ENCODE measurements around the gene ZNF44.

The ZNF44 gene

GRCh38 chr19:12261554-12261953 is 33.1 kb downstream of the ZNF44 start:
- Histone ChIP-seq H2BK120ac (ENCODE audit: insufficient read depth, low read length, poor library complexity) (no peak overlapping the region), H2AFZ (ENCODE audit: insufficient read depth, low read length, poor library complexity) (no peak overlapping the region), H3K4me1 (ENCODE audit: control insufficient read depth in 1 of 2, insufficient read depth in 2 of 2, low read length in 2 of 2) (no peaks in the 10 kb centered on the region), H3K36me3 (ENCODE audit: control insufficient read depth in 1 of 2, insufficient read depth in 2 of 2, low read length in 2 of 2) (no peaks in the 10 kb centered on the region), H3K14ac (ENCODE audit: low read length) (no peak overlapping the region), H3K79me1 (ENCODE audit: low read length) (no peaks in the 10 kb centered on the region), H4K91ac (ENCODE audit: low read depth, low read length) (no peak overlapping the region), H3K4ac (ENCODE audit: low read depth, low read length) (no peak overlapping the region), H3K9ac (ENCODE audit: low read length) (no peak overlapping the region), H3K27me3 (ENCODE audit: insufficient read depth, low read length) (no peaks in the 10 kb centered on the region), H3K79me2 (ENCODE audit: control insufficient read depth, insufficient read depth, low read length, poor library complexity) (no peaks in the 10 kb centered on the region), H3K18ac (ENCODE audit: low read length) (no peak overlapping the region), H3K27ac (ENCODE audit: low read depth, low read length) (no peak overlapping the region), H2AK5ac (ENCODE audit: low read length) (no peak overlapping the region), H3K23ac (ENCODE audit: low read length) (no peak overlapping the region), H3K9me3 (ENCODE audit: insufficient read depth, low read depth, low read length) (peaks cover 31% of the 10 kb centered on the region), H4K8ac (ENCODE audit: low read depth, low read length) (no peak overlapping the region), H2BK5ac (ENCODE audit: low read depth, low read length, poor library complexity) (no peak overlapping the region), H3K4me3 (ENCODE audit: low read depth, low read length) (no peak overlapping the region), H2BK12ac (ENCODE audit: low read length) (no peak overlapping the region), H3K4me2 (ENCODE audit: low read length) (no peak overlapping the region), H4K12ac (ENCODE audit: low read depth, low read length) (no peak overlapping the region)
- WGBS (ENCODE audit: extremely low coverage, insufficient coverage, insufficient read length) = no CpG with 5 or more reads among the region's 1 CpG
- DNase-seq = no peak

GRCh38 chr19:12260861-12261260 is 33.8 kb downstream of the ZNF44 start:
- H3K14ac ChIP-seq (ENCODE audit: low read length) = no peak overlapping the region
- H3K9ac ChIP-seq (ENCODE audit: low read length) = no peak overlapping the region
- H3K4me2 ChIP-seq (ENCODE audit: low read length) = no peak overlapping the region
- no peak overlapping the region for H3K4me3 ChIP-seq (ENCODE audit: low read depth, low read length)
- H2BK12ac ChIP-seq (ENCODE audit: low read length) = no peak overlapping the region
- H3K23ac ChIP-seq (ENCODE audit: low read length) = no peak overlapping the region
- H3K9me3 ChIP-seq (ENCODE audit: insufficient read depth, low read depth, low read length) = peaks cover 25% of the 10 kb centered on the region
- no peak overlapping the region for H2AK5ac ChIP-seq (ENCODE audit: low read length)
- H4K8ac ChIP-seq (ENCODE audit: low read depth, low read length) = no peak overlapping the region
- no peak overlapping the region for H2BK120ac ChIP-seq (ENCODE audit: insufficient read depth, low read length, poor library complexity)
- no peak overlapping the region for H3K18ac ChIP-seq (ENCODE audit: low read length)
- H2BK5ac ChIP-seq (ENCODE audit: low read depth, low read length, poor library complexity) = no peak overlapping the region
- no peaks in the 10 kb centered on the region for H3K27me3 ChIP-seq (ENCODE audit: insufficient read depth, low read length)
- H3K36me3 ChIP-seq (ENCODE audit: control insufficient read depth in 1 of 2, insufficient read depth in 2 of 2, low read length in 2 of 2) = no peaks in the 10 kb centered on the region
- no peak overlapping the region for H4K91ac ChIP-seq (ENCODE audit: low read depth, low read length)
- no peaks in the 10 kb centered on the region for H3K79me1 ChIP-seq (ENCODE audit: low read length)
- H3K4me1 ChIP-seq (ENCODE audit: control insufficient read depth in 1 of 2, insufficient read depth in 2 of 2, low read length in 2 of 2) = no peaks in the 10 kb centered on the region
- H3K4ac ChIP-seq (ENCODE audit: low read depth, low read length) = no peak overlapping the region
- no CpG with 5 or more reads among the region's 3 CpGs for WGBS (ENCODE audit: extremely low coverage, insufficient coverage, insufficient read length)
- no peaks in the 10 kb centered on the region for H3K79me2 ChIP-seq (ENCODE audit: control insufficient read depth, insufficient read depth, low read length, poor library complexity)
- H2AFZ ChIP-seq (ENCODE audit: insufficient read depth, low read length, poor library complexity) = no peak overlapping the region
- H3K27ac ChIP-seq (ENCODE audit: low read depth, low read length) = no peak overlapping the region
- no peak for DNase-seq
- H4K12ac ChIP-seq (ENCODE audit: low read depth, low read length) = no peak overlapping the region

GRCh38 chr19:12260236-12260635 is 34.4 kb downstream of the ZNF44 start:
- no peaks in the 10 kb centered on the region for H3K4me1 ChIP-seq (ENCODE audit: control insufficient read depth in 1 of 2, insufficient read depth in 2 of 2, low read length in 2 of 2)

GRCh38 chr19:12255372-12255771 is 39.3 kb downstream of the ZNF44 start:
- H3K18ac ChIP-seq (ENCODE audit: low read length) = no peak overlapping the region
- no peak overlapping the region for H3K4ac ChIP-seq (ENCODE audit: low read depth, low read length)
- H3K36me3 ChIP-seq (ENCODE audit: control insufficient read depth in 1 of 2, insufficient read depth in 2 of 2, low read length in 2 of 2) = no peaks in the 10 kb centered on the region
- H3K9ac ChIP-seq (ENCODE audit: low read length) = no peak overlapping the region
- peaks cover 21% of the 10 kb centered on the region for H3K9me3 ChIP-seq (ENCODE audit: insufficient read depth, low read depth, low read length)
- no peak overlapping the region for H2AK5ac ChIP-seq (ENCODE audit: low read length)
- no peak overlapping the region for H2AFZ ChIP-seq (ENCODE audit: insufficient read depth, low read length, poor library complexity)
- no peaks in the 10 kb centered on the region for H3K79me2 ChIP-seq (ENCODE audit: control insufficient read depth, insufficient read depth, low read length, poor library complexity)
- H4K8ac ChIP-seq (ENCODE audit: low read depth, low read length) = no peak overlapping the region
- no peak overlapping the region for H3K23ac ChIP-seq (ENCODE audit: low read length)
- DNase-seq = no peak
- no peak overlapping the region for H2BK12ac ChIP-seq (ENCODE audit: low read length)
- H2BK5ac ChIP-seq (ENCODE audit: low read depth, low read length, poor library complexity) = no peak overlapping the region
- no peaks in the 10 kb centered on the region for H3K27me3 ChIP-seq (ENCODE audit: insufficient read depth, low read length)
- H4K91ac ChIP-seq (ENCODE audit: low read depth, low read length) = no peak overlapping the region
- H2BK120ac ChIP-seq (ENCODE audit: insufficient read depth, low read length, poor library complexity) = no peak overlapping the region
- no peaks in the 10 kb centered on the region for H3K79me1 ChIP-seq (ENCODE audit: low read length)
- H3K4me1 ChIP-seq (ENCODE audit: control insufficient read depth in 1 of 2, insufficient read depth in 2 of 2, low read length in 2 of 2) = no peaks in the 10 kb centered on the region
- H3K4me2 ChIP-seq (ENCODE audit: low read length) = no peak overlapping the region
- H3K14ac ChIP-seq (ENCODE audit: low read length) = no peak overlapping the region
- no peak overlapping the region for H4K12ac ChIP-seq (ENCODE audit: low read depth, low read length)
- no peak overlapping the region for H3K4me3 ChIP-seq (ENCODE audit: low read depth, low read length)
- no CpG with 5 or more reads among the region's 3 CpGs for WGBS (ENCODE audit: extremely low coverage, insufficient coverage, insufficient read length)
- no peak overlapping the region for H3K27ac ChIP-seq (ENCODE audit: low read depth, low read length)

More at GRCh38 chr19:12260236-12260635, 34.4 kb downstream of the ZNF44 start:
- no peaks in the 10 kb centered on the region for H3K36me3 ChIP-seq (ENCODE audit: control insufficient read depth in 1 of 2, insufficient read depth in 2 of 2, low read length in 2 of 2)
- no peak overlapping the region for H3K9ac ChIP-seq (ENCODE audit: low read length)
- H3K23ac ChIP-seq (ENCODE audit: low read length) = no peak overlapping the region
- no peak overlapping the region for H4K91ac ChIP-seq (ENCODE audit: low read depth, low read length)
- no peak overlapping the region for H2BK120ac ChIP-seq (ENCODE audit: insufficient read depth, low read length, poor library complexity)
- no peak overlapping the region for H3K4me3 ChIP-seq (ENCODE audit: low read depth, low read length)
- H3K14ac ChIP-seq (ENCODE audit: low read length) = no peak overlapping the region
- no peak overlapping the region for H3K4ac ChIP-seq (ENCODE audit: low read depth, low read length)
- H2BK12ac ChIP-seq (ENCODE audit: low read length) = no peak overlapping the region
- no peaks in the 10 kb centered on the region for H3K79me2 ChIP-seq (ENCODE audit: control insufficient read depth, insufficient read depth, low read length, poor library complexity)
- H2BK5ac ChIP-seq (ENCODE audit: low read depth, low read length, poor library complexity) = no peak overlapping the region
- no peak overlapping the region for H3K27ac ChIP-seq (ENCODE audit: low read depth, low read length)
- no peak overlapping the region for H3K4me2 ChIP-seq (ENCODE audit: low read length)
- DNase-seq = no peak
- no peaks in the 10 kb centered on the region for H3K27me3 ChIP-seq (ENCODE audit: insufficient read depth, low read length)
- H2AFZ ChIP-seq (ENCODE audit: insufficient read depth, low read length, poor library complexity) = no peak overlapping the region
- H3K9me3 ChIP-seq (ENCODE audit: insufficient read depth, low read depth, low read length) = peaks cover 24% of the 10 kb centered on the region
- WGBS (ENCODE audit: extremely low coverage, insufficient coverage, insufficient read length) = no CpG with 5 or more reads among the region's 23 CpGs
- H2AK5ac ChIP-seq (ENCODE audit: low read length) = no peak overlapping the region
- H3K18ac ChIP-seq (ENCODE audit: low read length) = no peak overlapping the region
- no peak overlapping the region for H4K12ac ChIP-seq (ENCODE audit: low read depth, low read length)
- H4K8ac ChIP-seq (ENCODE audit: low read depth, low read length) = no peak overlapping the region
- no peaks in the 10 kb centered on the region for H3K79me1 ChIP-seq (ENCODE audit: low read length)

Measured in trophoblast cell (in vitro differentiated cells and primary cell).